Measurements from ENCODE around the gene THAP3. TPM values are rescaled to one million over a fixed set of nuclear protein-coding genes. Genes with fewer than 3 reads are reported as not detected.

Gene THAP3
- total and polyA plus RNA-seq, 10 donors, result 13.0 to 29.1 (median 17.4) TPM

- H3K4me3 ChIP-seq, result no peak overlapping the region
- intact Hi-C loops (cut with DNase I; ENCODE audit: low total_unique reads), result no loop called here
- H3K27me3 ChIP-seq (replicated peaks in 1 of 7), result no peaks in the 10 kb centered on the region
- H3K4me1 ChIP-seq, result peaks cover 5 to 26% (median 19%) of the 10 kb centered on the region in 6 donors
- 97 to 99% (median 98%) methylated on average over 8 of the region's 8 CpGs for WGBS, 5 donors
- no peak overlapping the region for H3K27ac ChIP-seq
- H3K9me3 ChIP-seq, result no peaks in the 10 kb centered on the region
- peaks cover 0 to 94% (median 69%) of the 10 kb centered on the region in 6 donors for H3K36me3 ChIP-seq
- DNase-seq, result no peak
- no peak for TF ChIP-seq POLR2AphosphoS5 (IDR thresholded peaks at IDR 0.05)
- TF ChIP-seq CTCF (IDR thresholded peaks at IDR 0.05 in 8 of 11, conservative IDR thresholded peaks at IDR 0.05 in 3 of 11), result no peak
- no peak for TF ChIP-seq POLR2A (IDR thresholded peaks at IDR 0.05)
These were observed 6.4 kb downstream of the THAP3 start for GRCh38 chr1:6631058-6631457.

DNA sequence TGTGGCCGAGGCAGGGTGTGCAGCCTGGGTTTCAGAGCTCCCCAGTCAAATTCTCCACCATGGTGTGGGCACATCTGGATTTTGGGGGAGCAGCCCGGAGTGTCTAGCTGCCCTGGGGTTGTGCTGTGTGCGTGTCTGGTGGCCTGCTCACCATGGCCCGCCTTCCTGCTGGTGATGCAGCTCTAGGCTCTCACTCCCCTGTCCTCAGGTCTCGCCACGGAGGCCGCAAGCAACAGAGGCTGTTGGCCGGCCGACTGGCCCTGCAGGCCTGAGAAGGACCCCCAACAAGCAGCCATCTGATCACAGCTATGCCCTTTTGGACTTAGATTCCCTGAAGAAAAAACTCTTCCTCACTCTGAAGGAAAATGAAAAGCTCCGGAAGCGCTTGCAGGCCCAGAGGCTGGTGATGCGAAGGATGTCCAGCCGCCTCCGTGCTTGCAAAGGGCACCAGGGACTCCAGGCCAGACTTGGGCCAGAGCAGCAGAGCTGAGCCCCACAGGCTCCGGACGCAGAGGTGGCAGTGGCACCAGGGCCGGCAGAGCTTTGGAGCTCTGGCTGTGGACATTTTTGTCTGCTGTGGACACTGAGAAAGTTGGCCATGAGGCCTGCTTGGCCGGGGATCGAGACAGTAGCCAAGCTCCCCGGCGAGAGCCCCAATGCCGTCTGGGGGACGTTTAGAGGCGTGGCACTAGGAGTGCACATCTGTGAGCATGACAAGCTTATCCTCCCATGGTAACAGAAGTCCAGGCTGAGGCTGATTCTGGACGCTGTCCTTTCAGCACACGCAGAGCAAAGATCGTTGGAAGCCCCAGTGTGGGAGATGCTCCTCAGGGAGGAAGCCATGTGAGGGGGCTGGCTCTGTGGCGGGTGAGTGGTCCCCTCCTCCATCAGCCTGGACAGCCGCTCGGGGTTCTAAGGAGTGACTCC, 8.2 kb downstream of the THAP3 start:
- H3K36me3 ChIP-seq, result peaks cover 0 to 100% (median 86%) of the 10 kb centered on the region in 6 donors
- TF ChIP-seq CTCF (IDR thresholded peaks at IDR 0.05 in 8 of 11, conservative IDR thresholded peaks at IDR 0.05 in 3 of 11), result no peak
- TF ChIP-seq POLR2A (IDR thresholded peaks at IDR 0.05), result no peak
- TF ChIP-seq POLR2AphosphoS5 (IDR thresholded peaks at IDR 0.05), result peak in 1 of 3 donors; percentile 39
- H3K4me3 ChIP-seq, result no peak overlapping the region
- no peak overlapping the region for H3K27ac ChIP-seq
- peaks cover 0 to 8% (median 3%) of the 10 kb centered on the region in 6 donors for H3K4me1 ChIP-seq
- intact Hi-C loops (cut with DNase I; ENCODE audit: low total_unique reads), result no loop called here
- H3K9me3 ChIP-seq, result no peaks in the 10 kb centered on the region
- no peak for DNase-seq
- no peaks in the 10 kb centered on the region for H3K27me3 ChIP-seq (replicated peaks in 1 of 7)
- 85 to 95% (median 93%) methylated on average over 17 to 30 of the region's 30 CpGs for WGBS, 5 donors

DNA sequence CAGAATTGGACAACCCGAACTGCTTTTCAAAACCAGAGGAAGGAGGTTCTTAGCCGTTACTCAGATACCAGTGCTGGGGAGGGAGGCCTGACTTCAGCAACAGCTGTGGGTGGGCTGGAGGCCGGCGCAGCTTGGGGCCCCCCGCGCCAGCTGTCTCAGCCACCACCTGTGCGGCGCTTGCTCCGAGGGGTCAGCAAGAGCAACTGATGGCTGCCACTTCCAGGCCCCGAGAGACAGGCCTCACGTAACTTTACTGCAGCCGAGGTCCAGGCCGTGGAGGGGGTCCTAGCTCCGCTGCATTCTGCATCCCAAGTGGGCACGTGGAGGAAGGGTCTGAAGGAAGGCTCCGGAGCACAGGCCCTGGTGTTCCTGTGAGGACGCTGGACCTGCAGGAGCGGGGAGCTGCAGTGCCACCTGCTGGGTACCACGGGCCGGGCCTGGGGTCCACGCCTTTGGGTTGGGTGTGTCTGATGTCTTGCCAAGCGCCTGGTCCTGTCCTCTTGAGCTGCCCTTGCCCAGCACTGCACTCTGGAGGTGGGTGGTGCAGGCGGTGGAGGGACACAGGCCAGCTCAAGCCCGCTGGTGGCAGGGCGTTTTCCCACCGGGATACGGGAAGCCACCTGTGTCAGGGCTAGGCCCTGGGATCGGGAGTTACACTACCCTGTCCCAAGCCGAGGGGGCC, 9.8 kb downstream of the THAP3 start:
- no peaks in the 10 kb centered on the region for H3K27me3 ChIP-seq (replicated peaks in 1 of 7)
- H3K36me3 ChIP-seq, result peaks cover 0 to 100% (median 86%) of the 10 kb centered on the region in 6 donors
- H3K9me3 ChIP-seq, result no peaks in the 10 kb centered on the region
- H3K27ac ChIP-seq, result no peak overlapping the region
- TF ChIP-seq POLR2AphosphoS5 (IDR thresholded peaks at IDR 0.05) (peak; percentile 48 to 69 (median 60)), CTCF (IDR thresholded peaks at IDR 0.05 in 8 of 11, conservative IDR thresholded peaks at IDR 0.05 in 3 of 11) (peak in 10 of 11 experiments; percentile 15 to 69 (median 44)), POLR2A (IDR thresholded peaks at IDR 0.05) (no peak)
- intact Hi-C loops (cut with DNase I; ENCODE audit: low total_unique reads), result no loop called here
- H3K4me3 ChIP-seq, result no peak overlapping the region
- H3K4me1 ChIP-seq, result no peaks in the 10 kb centered on the region
- peak; percentile 82 for DNase-seq
- WGBS, 5 donors, result 67 to 77% (median 75%) methylated on average over 26 to 29 of the region's 29 CpGs

Measured in spleen (tissue), 11 donors.